B cell (primary cell): Measurements from ENCODE around the gene MRPL17. TPM values are rescaled to one million over a fixed set of nuclear protein-coding genes. Genes with fewer than 3 reads are reported as not detected.

ENCODE experiments used
- ATAC-seq: fragments of 200-7000 bp; cut with Tn5 transposase; one replicate; pipeline ENCODE4 v1.10.0; 2021; ENCODE audit warnings: low read depth, mild to moderate bottlenecking, moderate number of reproducible peaks, moderate library complexity
- CTCF ChIA-PET: fragments of 350-600 bp; sonication (Branson Sonifier 250); formaldehyde crosslinking; loops from one replicate; lab custom pipeline; 2021; ENCODE audit warnings: antibody characterized with exemption, inconsistent platforms; lab: Charles Lee
- POLR2A ChIA-PET: fragments of 350-600 bp; sonication (Branson Sonifier 250); formaldehyde crosslinking; loops from one replicate; lab custom pipeline; 2021; ENCODE audit warnings: antibody characterized with exemption; lab: Charles Lee
- DNase-seq: peaks from one replicate; pipeline ENCODE4 v3.0.0; 2013
- H2AFZ ChIP-seq: 2 replicates; pipeline ENCODE4 v1.6.1; 2012; ENCODE audit warnings: mild to moderate bottlenecking, low read depth, low read length; ENCODE audit not compliant: insufficient read depth, poor library complexity, severe bottlenecking
- H3K27ac ChIP-seq, 2 donors: 1 replicate in 1 of 2; 2 replicates in 1 of 2; pipeline ENCODE4 v1.5.1; 2012 to 2013; ENCODE audit warnings: low read length in 2 of 2, mild to moderate bottlenecking in 2 of 2, moderate library complexity in 1 of 2
- H3K27me3 ChIP-seq, 4 experiments: fragments of 200-600 bp in 1 of 4; sonication (generic) in 1 of 4; replicated peaks in 1 of 4; 1 replicate in 2 of 4; 2 replicates in 2 of 4; pipeline versions ENCODE4 v1.6.1 to v1.7.0; 2013 to 2016; ENCODE audit warnings: low read length in 3 of 4, mild to moderate bottlenecking in 2 of 4, mixed read lengths in 1 of 4, moderate library complexity in 1 of 4; ENCODE audit not compliant: insufficient read depth in 4 of 4, control insufficient read depth in 3 of 4; ENCODE audit errors: control extremely low read depth in 1 of 4
- H3K36me3 ChIP-seq, 2 experiments: replicated peaks in 1 of 2; 1 replicate in 1 of 2; 2 replicates in 1 of 2; pipeline versions ENCODE4 v1.6.1 to v1.7.1; 2013; ENCODE audit warnings: low read length in 1 of 2; ENCODE audit not compliant: insufficient read depth in 2 of 2, control insufficient read depth in 1 of 2; ENCODE audit errors: control extremely low read depth in 1 of 2, extremely low read depth in 1 of 2
- H3K4me1 ChIP-seq, 2 donors: fragments of 200-600 bp in 1 of 2; sonication (generic) in 1 of 2; 1 replicate in 1 of 2; 2 replicates in 1 of 2; pipeline versions ENCODE4 v1.5.1 to v1.6.1; 2013 to 2017; ENCODE audit warnings: low read length in 2 of 2; ENCODE audit not compliant: control insufficient read depth in 2 of 2, insufficient read depth in 2 of 2
- H3K4me2 ChIP-seq: replicated peaks from 2 replicates; pipeline ENCODE3; 2012; ENCODE audit warnings: mild to moderate bottlenecking, low read depth, low read length; ENCODE audit not compliant: poor library complexity, severe bottlenecking
- H3K4me3 ChIP-seq, 5 experiments: fragments of 200-600 bp in 1 of 5; sonication (generic) in 1 of 5; 1 replicate in 3 of 5; 2 replicates in 2 of 5; pipeline versions ENCODE4 v1.5.1 to v1.7.0; 2011 to 2016; ENCODE audit warnings: low read length in 4 of 5, mild to moderate bottlenecking in 4 of 5, low read depth in 2 of 5, control low read depth in 1 of 5, moderate library complexity in 1 of 5; ENCODE audit not compliant: insufficient read depth in 1 of 5; ENCODE audit errors: control extremely low read depth in 1 of 5, extremely low read depth in 1 of 5
- H3K79me2 ChIP-seq: fragments of 200-600 bp; sonication (generic); one replicate; pipeline ENCODE4 v1.6.0; 2016; ENCODE audit warnings: low read length; ENCODE audit not compliant: control insufficient read depth, insufficient read depth
- H3K9ac ChIP-seq: fragments of 200-600 bp; sonication (generic); 2 replicates; pipeline ENCODE4 v1.6.1; 2017; ENCODE audit warnings: mild to moderate bottlenecking, low read length, moderate library complexity
- H3K9me3 ChIP-seq, 3 donors: one replicate each; pipeline versions ENCODE4 v1.6.1 to v1.7.1; 2013; ENCODE audit warnings: low read length in 2 of 3; ENCODE audit not compliant: control insufficient read depth in 2 of 3, insufficient read depth in 1 of 3; ENCODE audit errors: control extremely low read depth in 1 of 3
- H4K20me1 ChIP-seq: 2 replicates; pipeline ENCODE4 v1.6.0; 2012; ENCODE audit warnings: mild to moderate bottlenecking, low read length; ENCODE audit not compliant: insufficient read depth, control insufficient read depth, poor library complexity, severe bottlenecking
- H3K27ac Mint-ChIP-seq: one replicate; pipeline ENCODE4 v1.8.0; 2021; ENCODE audit warnings: mixed read lengths
- H3K27me3 Mint-ChIP-seq: one replicate; pipeline ENCODE4 v1.8.0; 2021; ENCODE audit warnings: mixed read lengths
- H3K4me1 Mint-ChIP-seq: one replicate; pipeline ENCODE4 v1.8.0; 2021; ENCODE audit warnings: mixed read lengths
- H3K4me3 Mint-ChIP-seq: one replicate; pipeline ENCODE4 v1.8.0; 2021; ENCODE audit warnings: mixed read lengths
- H3K9me3 Mint-ChIP-seq: one replicate; pipeline ENCODE4 v1.8.0; 2022; ENCODE audit warnings: mixed read lengths; ENCODE audit not compliant: insufficient read depth
- EZH2 ChIP-seq: IDR thresholded peaks from 2 replicates; pipeline ENCODE4 v1.6.1; 2012; ENCODE audit warnings: borderline replicate concordance, low read depth, mild to moderate bottlenecking, moderate library complexity, low read length; ENCODE audit not compliant: insufficient read depth, poor library complexity, severe bottlenecking
- WGBS: methylation state at CpG from one replicate; pipeline ENCODE4 v1.1.5; 2013; ENCODE audit warnings: missing lambda C conversion rate; ENCODE audit not compliant: insufficient coverage; 5-methylcytosine and 5-hydroxymethylcytosine counted together
- intact Hi-C: fragments of 100-400 bp; cut with micrococcal nuclease; formaldehyde crosslinking; loops from one replicate; pipeline ENCODE4 v1.10.0; 2022
- polyA plus RNA-seq: library from polyadenylated mRNA; depleted of rRNA; stranded (reverse); fragments of >200 nt; gene quantifications from 2 replicates; pipeline ENCODE4 v1.2.3, GENCODE V29; 2012
- total RNA-seq, 2 donors: library from RNA; stranded (reverse); fragments of 120-200 nt in 1 of 2; gene quantifications; 1 replicate in 1 of 2; 2 replicates in 1 of 2; pipeline versions ENCODE4 v1.2.3 to v1.2.4, GENCODE V29; 2013 to 2022
- TF ChIP-seq, protein P1 (sequence below): fragments of 200-600 bp; IDR thresholded peaks from one replicate; pipeline ENCODE4 v1.8.0; 2022; ENCODE audit warnings: antibody characterized with exemption, mild to moderate bottlenecking

The MRPL17 gene
- total and polyA plus RNA-seq, 2 donors (not counting 1 experiment from before 2014, with no cell fraction given): 9.9 to 18.2 TPM

DNA sequence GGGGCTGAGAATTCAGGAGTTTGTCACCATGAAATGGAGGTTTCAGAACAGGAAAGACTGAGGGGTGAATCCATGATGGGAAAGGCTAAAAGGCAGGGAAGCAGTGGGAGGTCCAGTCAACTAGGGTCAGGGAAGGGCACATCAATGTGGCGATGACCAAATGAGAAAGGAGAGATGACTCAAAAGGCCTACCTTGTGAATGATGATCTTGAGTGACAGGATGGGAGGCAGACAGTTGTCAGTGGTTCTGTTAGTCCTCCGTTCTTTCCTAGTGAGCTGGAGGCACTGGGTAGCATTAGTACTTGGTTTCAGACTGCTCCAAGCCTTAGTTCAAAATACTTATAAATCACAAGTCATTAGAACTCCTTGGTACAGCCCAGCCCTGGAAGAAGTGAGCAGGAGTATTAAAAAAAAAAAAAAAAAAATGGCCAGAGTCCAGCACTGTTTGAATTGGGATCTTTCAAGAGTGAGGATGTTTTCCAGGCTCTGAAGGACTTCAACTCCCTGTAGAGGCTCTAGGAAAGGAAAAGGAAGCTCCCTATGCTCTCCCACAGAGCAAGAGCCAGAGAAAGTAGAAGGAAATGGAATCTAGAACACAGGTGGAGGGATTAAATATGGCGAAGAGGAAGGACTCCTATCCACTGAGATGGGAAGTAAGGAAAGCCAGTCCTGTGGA, 19.2 kb downstream of the MRPL17 start:
- DNase-seq (no peak), ATAC-seq (no peak)
- Histone ChIP-seq H3K4me2 (no peak overlapping the region), H3K4me3 (no peak overlapping the region), H3K27ac (no peak overlapping the region), H3K4me1 (peaks cover 0 to 5% of the 10 kb centered on the region in 2 donors), H3K27me3 (no peaks in the 10 kb centered on the region), H3K36me3 (no peaks in the 10 kb centered on the region), H4K20me1 (no peaks in the 10 kb centered on the region), H3K9me3 (no peaks in the 10 kb centered on the region), H2AFZ (no peak overlapping the region), H3K9ac (no peak overlapping the region), H3K79me2 (no peaks in the 10 kb centered on the region)
- CTCF ChIA-PET: no interaction called here
- Mint-ChIP-seq H3K4me3 (no peak overlapping the region), H3K4me1 (peaks cover 5% of the 10 kb centered on the region), H3K9me3 (no peaks in the 10 kb centered on the region), H3K27me3 (no peaks in the 10 kb centered on the region), H3K27ac (no peak overlapping the region)
- TF ChIP-seq EZH2: no peak
- TF ChIP-seq, protein P1, sequence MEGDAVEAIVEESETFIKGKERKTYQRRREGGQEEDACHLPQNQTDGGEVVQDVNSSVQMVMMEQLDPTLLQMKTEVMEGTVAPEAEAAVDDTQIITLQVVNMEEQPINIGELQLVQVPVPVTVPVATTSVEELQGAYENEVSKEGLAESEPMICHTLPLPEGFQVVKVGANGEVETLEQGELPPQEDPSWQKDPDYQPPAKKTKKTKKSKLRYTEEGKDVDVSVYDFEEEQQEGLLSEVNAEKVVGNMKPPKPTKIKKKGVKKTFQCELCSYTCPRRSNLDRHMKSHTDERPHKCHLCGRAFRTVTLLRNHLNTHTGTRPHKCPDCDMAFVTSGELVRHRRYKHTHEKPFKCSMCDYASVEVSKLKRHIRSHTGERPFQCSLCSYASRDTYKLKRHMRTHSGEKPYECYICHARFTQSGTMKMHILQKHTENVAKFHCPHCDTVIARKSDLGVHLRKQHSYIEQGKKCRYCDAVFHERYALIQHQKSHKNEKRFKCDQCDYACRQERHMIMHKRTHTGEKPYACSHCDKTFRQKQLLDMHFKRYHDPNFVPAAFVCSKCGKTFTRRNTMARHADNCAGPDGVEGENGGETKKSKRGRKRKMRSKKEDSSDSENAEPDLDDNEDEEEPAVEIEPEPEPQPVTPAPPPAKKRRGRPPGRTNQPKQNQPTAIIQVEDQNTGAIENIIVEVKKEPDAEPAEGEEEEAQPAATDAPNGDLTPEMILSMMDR: no peak
- POLR2A ChIA-PET: no interaction called here
- intact Hi-C loops: no loop called here
- WGBS: 100% methylated on average over 1 of the region's 3 CpGs

DNA sequence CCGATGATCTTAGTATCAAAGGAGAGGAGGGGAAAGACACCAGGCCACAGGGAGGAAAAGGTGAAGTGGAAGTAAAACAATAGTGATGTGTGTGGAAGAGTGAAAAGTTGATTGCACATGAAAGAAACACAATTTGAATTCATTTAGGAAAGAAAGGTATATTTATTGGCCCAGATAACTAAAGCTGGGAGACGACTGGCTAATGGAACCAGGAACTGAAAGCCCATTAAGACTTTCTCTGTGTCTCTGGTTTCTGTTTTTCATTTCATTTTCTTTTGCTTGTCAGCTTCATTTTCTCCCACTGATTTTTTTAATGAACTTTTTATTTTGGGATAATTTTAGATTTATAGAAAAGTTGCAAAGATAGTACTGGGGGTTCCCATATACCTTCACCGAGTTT, 22.4 kb downstream of the MRPL17 start:
- Mint-ChIP-seq H3K4me1 (peaks cover 9% of the 10 kb centered on the region), H3K27me3 (peaks cover 13% of the 10 kb centered on the region), H3K27ac (no peak overlapping the region), H3K4me3 (no peak overlapping the region), H3K9me3 (no peaks in the 10 kb centered on the region)
- intact Hi-C loops: no loop called here
- 86% methylated on average over 1 of the region's 3 CpGs for WGBS
- Histone ChIP-seq H3K27me3 (peaks cover 0 to 10% (median 7%) of the 10 kb centered on the region in 4 experiments), H3K27ac (no peak overlapping the region), H3K4me2 (no peak overlapping the region), H3K4me1 (peaks cover 5% of the 10 kb centered on the region in 2 donors), H3K9me3 (no peaks in the 10 kb centered on the region), H3K4me3 (no peak overlapping the region), H3K9ac (no peak overlapping the region), H3K36me3 (no peaks in the 10 kb centered on the region), H4K20me1 (no peaks in the 10 kb centered on the region), H2AFZ (no peak overlapping the region), H3K79me2 (no peaks in the 10 kb centered on the region)
- no peak for DNase-seq
- POLR2A ChIA-PET: no interaction called here
- TF ChIP-seq, protein P1: no peak
- no peak for TF ChIP-seq EZH2
- ATAC-seq: no peak
- CTCF ChIA-PET: interaction anchor here (0.8 to 1.8 kb wide), 2 partner anchors 14 to 22 kb away, joined by 3 to 4 read pairs; partner anchors contain the start of gene MRPL17
